Stimulated activated CD8-positive, alpha-beta memory T cell treated with anti-CD3 and anti-CD28 coated beads, Interleukin-2, amount 100 ng/mL, for 48 hours (primary cell): ENCODE measurements around the gene CDK18.
"Not testable (repeated sequence)": the region's sequence is repeated elsewhere in the genome, so short reads cannot be mapped to it uniquely, and the experiment has no call there.

ENCODE experiments used
- DNase-seq, 2 donors: peaks; one replicate each; pipeline ENCODE4 v3.0.0-alpha.2; 2020; ENCODE audit warnings: low read depth in 2 of 2

CDK18 gene

GRCh38 chr1:205481218-205481617 lies 23.3 kb upstream of the CDK18 start:
- DNase-seq, result no peak

- no peak for DNase-seq
These were observed 22.8 kb upstream of the CDK18 start for GRCh38 chr1:205481629-205482151.

- not testable (repeated sequence) for DNase-seq
These were observed 21.9 kb upstream of the CDK18 start for GRCh38 chr1:205482587-205482986.

GRCh38 chr1:205483372-205483771 lies 21.1 kb upstream of the CDK18 start:
- DNase-seq, result no peak

GRCh38 chr1:205484985-205485967 lies 19.2 kb upstream of the CDK18 start:
- DNase-seq, result peak in 1 of 2 donors; percentile 26

GRCh38 chr1:205486258-205486657 lies 18.2 kb upstream of the CDK18 start:
- no peak for DNase-seq

- DNase-seq, result peak in 1 of 2 donors; percentile 23
These were observed 16.3 kb upstream of the CDK18 start for GRCh38 chr1:205488074-205488723.

GRCh38 chr1:205491794-205492193 lies 12.7 kb upstream of the CDK18 start:
- DNase-seq, result no peak

GRCh38 chr1:205492201-205492667 lies 12.2 kb upstream of the CDK18 start:
- no peak for DNase-seq

GRCh38 chr1:205492774-205493173 lies 11.7 kb upstream of the CDK18 start:
- DNase-seq, result no peak

- no peak for DNase-seq
These were observed 11.0 kb upstream of the CDK18 start for GRCh38 chr1:205493241-205494085.

- DNase-seq, result no peak
These were observed 10.4 kb upstream of the CDK18 start for GRCh38 chr1:205494115-205494514.

GRCh38 chr1:205495237-205495823 lies 9.1 kb upstream of the CDK18 start:
- no peak for DNase-seq

GRCh38 chr1:205496661-205497060 lies 7.8 kb upstream of the CDK18 start:
- no peak for DNase-seq

- no peak for DNase-seq
These were observed 7.1 kb upstream of the CDK18 start for GRCh38 chr1:205497351-205497750.

GRCh38 chr1:205499789-205500188 lies 4.7 kb upstream of the CDK18 start:
- no peak for DNase-seq

- no peak for DNase-seq
These were observed 3.9 kb upstream of the CDK18 start for GRCh38 chr1:205500240-205501233.

GRCh38 chr1:205502111-205502810 lies 2.2 kb upstream of the CDK18 start:
- DNase-seq, result no peak

- no peak for DNase-seq
These were observed 1.5 kb upstream of the CDK18 start for GRCh38 chr1:205502992-205503391.
